ENCODE measurements around the gene SLC9C1. TPM values are rescaled to one million over a fixed set of nuclear protein-coding genes. Genes with fewer than 3 reads are reported as not detected.
A peak's percentile ranks its signal among the peaks of the same experiment; 100 is the strongest.

SLC9C1 gene
- total and polyA plus RNA-seq, 2 of the 13 experiments (the other 11 are each of a cell fraction or from before 2014, with no cell fraction given): not detected

DNA sequence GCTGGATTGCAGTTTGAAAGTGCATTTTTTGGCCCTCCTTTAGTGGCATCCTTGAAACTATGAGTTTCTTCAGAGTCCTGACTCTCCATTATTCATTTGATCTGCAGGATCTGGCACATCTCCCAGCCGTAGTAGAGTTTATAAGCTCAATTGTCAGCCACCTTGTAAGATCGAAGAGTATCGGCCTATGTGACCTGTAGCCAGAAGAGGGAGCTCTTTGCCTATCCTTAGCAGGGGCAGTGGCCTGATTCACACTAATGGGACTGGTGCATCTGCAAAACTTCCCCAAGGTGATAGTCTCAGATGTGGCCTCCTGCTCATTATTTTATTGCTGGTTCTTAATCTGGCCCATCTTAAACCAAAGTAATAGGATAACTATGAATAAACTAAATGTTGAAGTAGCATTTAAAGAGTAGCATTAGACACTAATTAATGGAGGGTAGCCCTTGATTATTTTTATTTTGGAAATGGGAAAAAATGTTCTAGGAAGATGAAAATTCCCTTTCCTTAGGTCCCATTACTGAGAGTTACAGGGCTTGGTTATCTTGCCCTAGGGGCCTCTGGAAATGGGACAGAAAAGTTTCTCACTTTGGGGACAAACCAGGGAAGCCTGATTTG lies 182.1 kb downstream of the SLC9C1 start:
- BruUV-seq (replicated peaks): no TSS peak
- WGBS (ENCODE audit: low lambda C conversion rate): 22% methylated on average over 3 of the region's 3 CpGs
- Histone ChIP-seq H2AFZ (ENCODE audit: low read length) (no peak overlapping the region), H3K9me3 (ENCODE audit: low read length) (no peaks in the 10 kb centered on the region), H3K36me3 (replicated peaks in 1 of 2; ENCODE audit: control insufficient read depth in 1 of 2, insufficient read depth in 2 of 2, low read length in 2 of 2) (no peaks in the 10 kb centered on the region), H3K27me3 (ENCODE audit: control insufficient read depth in 1 of 2, insufficient read depth in 2 of 2, low read length in 2 of 2) (no peaks in the 10 kb centered on the region), H3K4me3 (replicated peaks in 1 of 3; ENCODE audit: insufficient read depth in 1 of 3, low read depth in 2 of 3, low read length in 3 of 3) (no peak overlapping the region), H3K4me2 (ENCODE audit: low read depth, low read length) (no peak overlapping the region), H3K27ac (ENCODE audit: extremely low read length, insufficient read depth, low read length) (no peak overlapping the region), H3K4me1 (ENCODE audit: insufficient read depth, low read length) (peaks cover 9% of the 10 kb centered on the region), H3K9ac (ENCODE audit: insufficient read depth, low read depth, low read length) (no peak overlapping the region), H4K20me1 (ENCODE audit: insufficient read depth, low read length) (no peaks in the 10 kb centered on the region), H3K79me2 (ENCODE audit: insufficient read depth, low read length) (no peaks in the 10 kb centered on the region)
- ATAC-seq (peak; percentile 95), FAIRE-seq (peak; percentile 77), DNase-seq (ENCODE audit: low spot score) (peak; percentile 33)
- in situ Hi-C loops (cut with HindIII; ENCODE audit: extremely low pct_ligation_motif_present, low pct_unique_long_range_greater_than_20kb) (loop anchor here (10.0 kb wide), 1 partner anchor 423 kb away; no protein-coding TSS in a partner anchor), intact Hi-C loops (cut with micrococcal nuclease; ENCODE audit: unreplicated experiment) (loop anchor here (1.0 kb wide), 1 partner anchor 407 kb away; no protein-coding TSS in a partner anchor)
- POLR2A ChIA-PET: no interaction called here
- CTCF ChIA-PET (ENCODE audit: low intra/inter-chr PET ratio, low total read pairs): interaction anchor here (1.0 to 1.4 kb wide), 2 partner anchors 407 to 419 kb away, joined by 3 to 6 read pairs; no protein-coding TSS in a partner anchor
- TF ChIP-seq, protein P1, sequence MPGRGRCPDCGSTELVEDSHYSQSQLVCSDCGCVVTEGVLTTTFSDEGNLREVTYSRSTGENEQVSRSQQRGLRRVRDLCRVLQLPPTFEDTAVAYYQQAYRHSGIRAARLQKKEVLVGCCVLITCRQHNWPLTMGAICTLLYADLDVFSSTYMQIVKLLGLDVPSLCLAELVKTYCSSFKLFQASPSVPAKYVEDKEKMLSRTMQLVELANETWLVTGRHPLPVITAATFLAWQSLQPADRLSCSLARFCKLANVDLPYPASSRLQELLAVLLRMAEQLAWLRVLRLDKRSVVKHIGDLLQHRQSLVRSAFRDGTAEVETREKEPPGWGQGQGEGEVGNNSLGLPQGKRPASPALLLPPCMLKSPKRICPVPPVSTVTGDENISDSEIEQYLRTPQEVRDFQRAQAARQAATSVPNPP (CRISPR knock-in tag; IDR thresholded peaks at IDR 0.05): no peak
- TF ChIP-seq THYN1 (CRISPR knock-in tag; IDR thresholded peaks at IDR 0.05; ENCODE audit: borderline replicate concordance, low read depth) (no peak), SP140L (CRISPR knock-in tag; IDR thresholded peaks at IDR 0.05; ENCODE audit: borderline replicate concordance) (no peak), STAG1 (CRISPR knock-in tag; IDR thresholded peaks at IDR 0.05) (peak; percentile 74), ZFP41 (CRISPR knock-in tag; IDR thresholded peaks at IDR 0.05; ENCODE audit: borderline replicate concordance) (no peak), BCL6 (CRISPR knock-in tag; IDR thresholded peaks at IDR 0.05) (no peak), ZNF605 (CRISPR knock-in tag; IDR thresholded peaks at IDR 0.05) (no peak), SMC3 (IDR thresholded peaks at IDR 0.05; ENCODE audit: low read length) (peak; percentile 37; the same call in 1 of the 2 replicates), ZNF746 (CRISPR knock-in tag; IDR thresholded peaks at IDR 0.05) (no peak), RBM22 (optimal IDR thresholded peaks at IDR 0.05; ENCODE audit: low read length) (no peak), MTA3 (CRISPR knock-in tag; IDR thresholded peaks at IDR 0.05) (no peak), ZNF331 (CRISPR knock-in tag; IDR thresholded peaks at IDR 0.05) (no peak), NFKB2 (CRISPR knock-in tag; IDR thresholded peaks at IDR 0.05; ENCODE audit: borderline replicate concordance) (no peak), ZNF432 (CRISPR knock-in tag; IDR thresholded peaks at IDR 0.05; ENCODE audit: borderline replicate concordance) (no peak), ZSCAN29 (CRISPR knock-in tag; conservative IDR thresholded peaks at IDR 0.05) (no peak), ZFP1 (CRISPR knock-in tag; IDR thresholded peaks at IDR 0.05) (no peak), KDM4B (CRISPR knock-in tag; IDR thresholded peaks at IDR 0.05) (no peak), ARNT (IDR thresholded peaks at IDR 0.05) (no peak)
- TF ChIP-seq, protein P2, sequence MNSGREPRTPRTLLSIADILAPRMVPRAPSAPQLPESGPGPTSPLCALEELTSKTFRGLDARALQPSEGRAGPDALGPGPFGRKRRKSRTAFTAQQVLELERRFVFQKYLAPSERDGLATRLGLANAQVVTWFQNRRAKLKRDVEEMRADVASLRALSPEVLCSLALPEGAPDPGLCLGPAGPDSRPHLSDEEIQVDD (CRISPR knock-in tag; IDR thresholded peaks at IDR 0.05; ENCODE audit: borderline replicate concordance): no peak
- TF ChIP-seq, protein P3, sequence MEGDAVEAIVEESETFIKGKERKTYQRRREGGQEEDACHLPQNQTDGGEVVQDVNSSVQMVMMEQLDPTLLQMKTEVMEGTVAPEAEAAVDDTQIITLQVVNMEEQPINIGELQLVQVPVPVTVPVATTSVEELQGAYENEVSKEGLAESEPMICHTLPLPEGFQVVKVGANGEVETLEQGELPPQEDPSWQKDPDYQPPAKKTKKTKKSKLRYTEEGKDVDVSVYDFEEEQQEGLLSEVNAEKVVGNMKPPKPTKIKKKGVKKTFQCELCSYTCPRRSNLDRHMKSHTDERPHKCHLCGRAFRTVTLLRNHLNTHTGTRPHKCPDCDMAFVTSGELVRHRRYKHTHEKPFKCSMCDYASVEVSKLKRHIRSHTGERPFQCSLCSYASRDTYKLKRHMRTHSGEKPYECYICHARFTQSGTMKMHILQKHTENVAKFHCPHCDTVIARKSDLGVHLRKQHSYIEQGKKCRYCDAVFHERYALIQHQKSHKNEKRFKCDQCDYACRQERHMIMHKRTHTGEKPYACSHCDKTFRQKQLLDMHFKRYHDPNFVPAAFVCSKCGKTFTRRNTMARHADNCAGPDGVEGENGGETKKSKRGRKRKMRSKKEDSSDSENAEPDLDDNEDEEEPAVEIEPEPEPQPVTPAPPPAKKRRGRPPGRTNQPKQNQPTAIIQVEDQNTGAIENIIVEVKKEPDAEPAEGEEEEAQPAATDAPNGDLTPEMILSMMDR (CRISPR knock-in tag; IDR thresholded peaks at IDR 0.05): peak; percentile 83
- TF ChIP-seq, protein P4, sequence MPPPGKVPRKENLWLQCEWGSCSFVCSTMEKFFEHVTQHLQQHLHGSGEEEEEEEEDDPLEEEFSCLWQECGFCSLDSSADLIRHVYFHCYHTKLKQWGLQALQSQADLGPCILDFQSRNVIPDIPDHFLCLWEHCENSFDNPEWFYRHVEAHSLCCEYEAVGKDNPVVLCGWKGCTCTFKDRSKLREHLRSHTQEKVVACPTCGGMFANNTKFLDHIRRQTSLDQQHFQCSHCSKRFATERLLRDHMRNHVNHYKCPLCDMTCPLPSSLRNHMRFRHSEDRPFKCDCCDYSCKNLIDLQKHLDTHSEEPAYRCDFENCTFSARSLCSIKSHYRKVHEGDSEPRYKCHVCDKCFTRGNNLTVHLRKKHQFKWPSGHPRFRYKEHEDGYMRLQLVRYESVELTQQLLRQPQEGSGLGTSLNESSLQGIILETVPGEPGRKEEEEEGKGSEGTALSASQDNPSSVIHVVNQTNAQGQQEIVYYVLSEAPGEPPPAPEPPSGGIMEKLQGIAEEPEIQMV (CRISPR knock-in tag; IDR thresholded peaks at IDR 0.05; ENCODE audit: low read depth): no peak
- TF ChIP-seq, protein P5, sequence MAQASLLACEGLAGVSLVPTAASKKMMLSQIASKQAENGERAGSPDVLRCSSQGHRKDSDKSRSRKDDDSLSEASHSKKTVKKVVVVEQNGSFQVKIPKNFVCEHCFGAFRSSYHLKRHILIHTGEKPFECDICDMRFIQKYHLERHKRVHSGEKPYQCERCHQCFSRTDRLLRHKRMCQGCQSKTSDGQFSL (CRISPR knock-in tag; IDR thresholded peaks at IDR 0.05): no peak
